ENCODE results near the gene DCC. TPM values are rescaled to one million over a fixed set of nuclear protein-coding genes. Genes with fewer than 3 reads are reported as not detected.

DCC gene
- total RNA-seq, 1 experiment from 2014 or later, result not detected

DNA sequence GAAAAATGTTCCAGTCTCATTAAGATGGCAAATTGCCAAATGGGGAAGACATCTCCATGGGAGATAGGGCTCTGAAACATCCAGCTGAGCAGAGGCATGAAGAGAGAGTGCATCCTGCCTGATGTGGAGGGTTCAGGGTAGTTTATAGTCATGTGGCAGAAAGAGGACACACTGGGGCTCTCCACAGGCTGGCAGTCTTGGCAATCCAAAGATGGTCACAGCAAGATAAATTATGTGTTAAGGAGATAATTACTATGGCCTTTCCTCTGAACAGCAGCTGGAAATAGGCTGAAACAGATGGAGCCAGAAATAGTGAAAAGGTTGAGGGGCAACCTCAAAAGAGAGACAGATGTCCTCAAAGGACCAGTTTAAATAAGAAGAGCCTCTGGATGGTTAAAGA, 97.2 kb downstream of the DCC start:
- TF ChIP-seq, protein P1, sequence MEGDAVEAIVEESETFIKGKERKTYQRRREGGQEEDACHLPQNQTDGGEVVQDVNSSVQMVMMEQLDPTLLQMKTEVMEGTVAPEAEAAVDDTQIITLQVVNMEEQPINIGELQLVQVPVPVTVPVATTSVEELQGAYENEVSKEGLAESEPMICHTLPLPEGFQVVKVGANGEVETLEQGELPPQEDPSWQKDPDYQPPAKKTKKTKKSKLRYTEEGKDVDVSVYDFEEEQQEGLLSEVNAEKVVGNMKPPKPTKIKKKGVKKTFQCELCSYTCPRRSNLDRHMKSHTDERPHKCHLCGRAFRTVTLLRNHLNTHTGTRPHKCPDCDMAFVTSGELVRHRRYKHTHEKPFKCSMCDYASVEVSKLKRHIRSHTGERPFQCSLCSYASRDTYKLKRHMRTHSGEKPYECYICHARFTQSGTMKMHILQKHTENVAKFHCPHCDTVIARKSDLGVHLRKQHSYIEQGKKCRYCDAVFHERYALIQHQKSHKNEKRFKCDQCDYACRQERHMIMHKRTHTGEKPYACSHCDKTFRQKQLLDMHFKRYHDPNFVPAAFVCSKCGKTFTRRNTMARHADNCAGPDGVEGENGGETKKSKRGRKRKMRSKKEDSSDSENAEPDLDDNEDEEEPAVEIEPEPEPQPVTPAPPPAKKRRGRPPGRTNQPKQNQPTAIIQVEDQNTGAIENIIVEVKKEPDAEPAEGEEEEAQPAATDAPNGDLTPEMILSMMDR (conservative IDR thresholded peaks at IDR 0.05; ENCODE audit: low read depth, low read length), result no peak
- no peak for TF ChIP-seq EZH2phosphoT487 (IDR thresholded peaks at IDR 0.05; ENCODE audit: borderline replicate concordance, low read length)
- H3K27me3 ChIP-seq (ENCODE audit: low read length), result peaks cover 6% of the 10 kb centered on the region; the same call in 1 of the 2 replicates
- intact Hi-C loops (cut with micrococcal nuclease), result no loop called here

DNA sequence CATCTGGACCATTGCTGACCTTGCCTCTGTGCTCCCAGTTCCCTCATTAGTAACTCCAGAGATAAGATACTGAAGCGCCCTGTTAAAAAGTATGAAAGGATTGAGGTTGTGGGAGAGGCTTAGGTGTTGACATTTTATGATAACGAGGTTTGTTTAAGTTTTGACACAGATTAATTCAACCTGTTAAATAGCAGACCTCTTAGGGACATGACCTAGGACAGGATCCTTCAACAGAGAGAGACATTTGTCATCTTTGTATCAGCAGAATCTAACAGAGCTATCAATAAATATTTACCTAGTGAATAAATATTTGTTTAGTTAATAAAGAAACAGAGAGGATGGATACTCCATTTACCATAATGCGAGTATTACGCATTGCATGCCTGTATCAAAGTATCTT, 99.5 kb downstream of the DCC start:
- no peaks in the 10 kb centered on the region for H3K9me2 ChIP-seq (replicated peaks; ENCODE audit: low read length)
- no peak overlapping the region for H3K4me3 ChIP-seq (ENCODE audit: low read length)
- CTCF ChIA-PET, result no interaction called here
- intact Hi-C loops (cut with micrococcal nuclease), result no loop called here
- H3K9me3 ChIP-seq (ENCODE audit: low read length), result 0 out of 2 replicates have a peak, but pooled peaks cover 3% of the 10 kb centered on the region
- ATAC-seq, result no peak
- H3K4me1 ChIP-seq (ENCODE audit: insufficient read depth, low read length), result no peaks in the 10 kb centered on the region
- no TSS peak for BruUV-seq (replicated peaks)
- H4K20me1 ChIP-seq (ENCODE audit: low read length), result no peaks in the 10 kb centered on the region
- no peak overlapping the region for H3K4me2 ChIP-seq (ENCODE audit: low read length)
- no peaks in the 10 kb centered on the region for H3K36me3 ChIP-seq (ENCODE audit: low read depth, low read length)
- H3F3A ChIP-seq (ENCODE audit: low read length, unreplicated experiment), result no peaks in the 10 kb centered on the region
- POLR2A ChIA-PET (ENCODE audit: unreplicated experiment), result no interaction called here
- no peak overlapping the region for H3K27ac ChIP-seq (ENCODE audit: low read length)
- H3K9ac ChIP-seq (ENCODE audit: low read length), result no peak overlapping the region
- TF ChIP-seq, protein P1 (conservative IDR thresholded peaks at IDR 0.05; ENCODE audit: low read depth, low read length), result no peak
- TF ChIP-seq EZH2 (IDR thresholded peaks at IDR 0.05; ENCODE audit: low read length, unreplicated experiment), result no peak
- no peak for TF ChIP-seq EZH2phosphoT487 (IDR thresholded peaks at IDR 0.05; ENCODE audit: borderline replicate concordance, low read length)
- no peaks in the 10 kb centered on the region for H3K79me2 ChIP-seq (ENCODE audit: low read length)
- DNase-seq, result no peak
- H3K27me3 ChIP-seq (ENCODE audit: low read length), result no peaks in the 10 kb centered on the region; the same call in 1 of the 2 replicates
- H2AFZ ChIP-seq (ENCODE audit: low read length), result no peak overlapping the region

More for the DNA sequence above, 97.2 kb downstream of the DCC start:
- Histone ChIP-seq H3K4me3 (ENCODE audit: low read length) (no peak overlapping the region), H3K9me3 (ENCODE audit: low read length) (0 out of 2 replicates have a peak, but pooled peaks cover 4% of the 10 kb centered on the region), H3K4me1 (ENCODE audit: insufficient read depth, low read length) (no peaks in the 10 kb centered on the region), H3K9me2 (replicated peaks; ENCODE audit: low read length) (no peaks in the 10 kb centered on the region), H3K4me2 (ENCODE audit: low read length) (no peak overlapping the region), H3F3A (ENCODE audit: low read length, unreplicated experiment) (no peaks in the 10 kb centered on the region), H2AFZ (ENCODE audit: low read length) (no peak overlapping the region), H3K9ac (ENCODE audit: low read length) (no peak overlapping the region), H3K27ac (ENCODE audit: low read length) (no peak overlapping the region), H3K79me2 (ENCODE audit: low read length) (no peaks in the 10 kb centered on the region), H4K20me1 (ENCODE audit: low read length) (no peaks in the 10 kb centered on the region), H3K36me3 (ENCODE audit: low read depth, low read length) (no peaks in the 10 kb centered on the region)
- CTCF ChIA-PET, result no interaction called here
- DNase-seq (no peak), ATAC-seq (no peak)
- POLR2A ChIA-PET (ENCODE audit: unreplicated experiment), result no interaction called here
- BruUV-seq (replicated peaks), result no TSS peak

DNA sequence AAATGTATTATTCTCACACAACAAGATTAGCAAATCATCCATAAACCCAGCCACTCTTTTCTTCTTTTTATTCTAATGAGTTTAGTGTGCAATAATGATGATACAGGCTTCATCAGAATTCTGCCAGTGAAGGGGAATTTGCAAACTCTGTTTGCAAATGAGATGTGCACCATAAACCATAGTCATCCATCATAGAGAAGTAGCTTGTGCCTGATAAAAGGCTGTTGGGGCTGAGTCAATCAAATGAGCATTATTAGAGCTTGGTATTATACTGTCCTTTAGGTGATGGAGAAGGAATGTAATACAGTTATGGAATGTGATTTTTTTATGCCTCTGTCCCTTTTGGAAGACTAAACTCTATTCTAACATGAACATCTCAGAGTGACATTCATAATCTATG, 101.8 kb downstream of the DCC start:
- H3F3A ChIP-seq (ENCODE audit: low read length, unreplicated experiment), result no peaks in the 10 kb centered on the region
- TF ChIP-seq, protein P1 (conservative IDR thresholded peaks at IDR 0.05; ENCODE audit: low read depth, low read length), result no peak
- TF ChIP-seq EZH2phosphoT487 (IDR thresholded peaks at IDR 0.05; ENCODE audit: borderline replicate concordance, low read length) (no peak), EZH2 (IDR thresholded peaks at IDR 0.05; ENCODE audit: low read length, unreplicated experiment) (no peak)
- no peaks in the 10 kb centered on the region for H3K9me2 ChIP-seq (replicated peaks; ENCODE audit: low read length)
- no peaks in the 10 kb centered on the region for H3K27me3 ChIP-seq (ENCODE audit: low read length)
- intact Hi-C loops (cut with micrococcal nuclease), result no loop called here
- H3K27ac ChIP-seq (ENCODE audit: low read length), result no peak overlapping the region
- DNase-seq (no peak), ATAC-seq (no peak)
- H3K9ac ChIP-seq (ENCODE audit: low read length), result no peak overlapping the region
- no peaks in the 10 kb centered on the region for H3K4me1 ChIP-seq (ENCODE audit: insufficient read depth, low read length)
- no peak overlapping the region for H3K4me2 ChIP-seq (ENCODE audit: low read length)
- H4K20me1 ChIP-seq (ENCODE audit: low read length), result no peaks in the 10 kb centered on the region
- ChIA-PET POLR2A (ENCODE audit: unreplicated experiment) (no interaction called here), CTCF (no interaction called here)
- 0 out of 2 replicates have a peak, but pooled peaks cover 3% of the 10 kb centered on the region for H3K9me3 ChIP-seq (ENCODE audit: low read length)
- no TSS peak for BruUV-seq (replicated peaks)
- no peaks in the 10 kb centered on the region for H3K36me3 ChIP-seq (ENCODE audit: low read depth, low read length)
- no peak overlapping the region for H3K4me3 ChIP-seq (ENCODE audit: low read length)
- H2AFZ ChIP-seq (ENCODE audit: low read length), result no peak overlapping the region
- no peaks in the 10 kb centered on the region for H3K79me2 ChIP-seq (ENCODE audit: low read length)

Measured in PC-3 (cell line).